Endothelial cell of umbilical vein (primary cell): Measurements from ENCODE around the gene OGDH. TPM values are rescaled to one million over a fixed set of nuclear protein-coding genes. Genes with fewer than 3 reads are reported as not detected.

Source experiments
- BruUV-seq: library from RNA; stranded (reverse); fragments of 400-500 nt; replicated peaks from 2 replicates; lab custom pipeline; 2021; lab: Mats Ljungman, UMichigan
- CTCF ChIA-PET: fragments of 300-600, 350-600 bp; sonication (Branson Sonifier 250); formaldehyde crosslinking; loops from one replicate; lab custom pipeline; 2021; ENCODE audit warnings: antibody characterized with exemption, inconsistent platforms; lab: Charles Lee
- POLR2A ChIA-PET: fragments of 300-600, 350-600 bp; sonication (Branson Sonifier 250); formaldehyde crosslinking; loops from one replicate; lab custom pipeline; 2021; ENCODE audit warnings: antibody characterized with exemption, inconsistent platforms; lab: Charles Lee
- DNase-seq: peaks from one replicate; pipeline ENCODE4 v3.0.0-alpha.2; 2011; ENCODE audit warnings: low read depth, low spot score
- FAIRE-seq: peaks from 2 replicates; lab custom pipeline; 2011; peaks lifted over from hg19 to GRCh38; lab: Jason Lieb, UNC
- H2AFZ ChIP-seq: 2 replicates; pipeline ENCODE4 v1.6.0; 2012; ENCODE audit warnings: low read depth, low read length, control low read depth, inconsistent platforms
- H3K27ac ChIP-seq: 2 replicates; pipeline ENCODE4 v1.5.1; 2011; ENCODE audit warnings: low read depth, mild to moderate bottlenecking, control low read depth, low read length, moderate library complexity; ENCODE audit not compliant: insufficient read depth
- H3K27me3 ChIP-seq, 2 experiments: 2 replicates each; pipeline versions ENCODE4 v1.6.0 to v1.6.1; 2011; ENCODE audit warnings: low read length in 2 of 2, mixed read lengths in 1 of 2; ENCODE audit not compliant: control insufficient read depth in 2 of 2, insufficient read depth in 2 of 2
- H3K36me3 ChIP-seq, 2 experiments: 2 replicates in 1 of 2; 3 replicates in 1 of 2; pipeline ENCODE4 v1.5.1; 2011; ENCODE audit warnings: low read length in 2 of 2, mild to moderate bottlenecking in 1 of 2, moderate library complexity in 1 of 2; ENCODE audit not compliant: control insufficient read depth in 2 of 2, insufficient read depth in 2 of 2; ENCODE audit errors: extremely low read depth in 1 of 2
- H3K4me1 ChIP-seq: 3 replicates; pipeline ENCODE4 v1.5.1; 2011; ENCODE audit warnings: mild to moderate bottlenecking, low read length; ENCODE audit not compliant: control insufficient read depth, insufficient read depth; ENCODE audit errors: extremely low read depth
- H3K4me2 ChIP-seq: 2 replicates; pipeline ENCODE4 v1.6.1; 2011; ENCODE audit warnings: low read length, control low read depth, mixed read lengths; ENCODE audit not compliant: insufficient read depth
- H3K4me3 ChIP-seq, 3 experiments: fragments of 200-600 bp in 1 of 3; sonication (generic), shearing (Covaris generic) in 1 of 3; replicated peaks in 1 of 3; 2 replicates each; pipeline ENCODE4 v1.5.1; 2011 to 2016; ENCODE audit warnings: control low read depth in 3 of 3, low read length in 3 of 3, mild to moderate bottlenecking in 2 of 3, inconsistent platforms in 1 of 3, low read depth in 1 of 3, moderate library complexity in 1 of 3; ENCODE audit not compliant: insufficient read depth in 1 of 3
- H3K79me2 ChIP-seq: 2 replicates; pipeline ENCODE4 v1.6.0; 2012; ENCODE audit warnings: low read length, inconsistent platforms; ENCODE audit not compliant: control insufficient read depth, insufficient read depth
- H3K9ac ChIP-seq: replicated peaks from 2 replicates; pipeline ENCODE3; 2011; ENCODE audit warnings: low read length, control low read depth; ENCODE audit not compliant: insufficient read depth; ENCODE audit errors: extremely low read depth
- H3K9me1 ChIP-seq: replicated peaks from 3 replicates; pipeline ENCODE4 v1.6.0; 2011; ENCODE audit warnings: mild to moderate bottlenecking, low read length; ENCODE audit not compliant: control insufficient read depth, insufficient read depth; ENCODE audit errors: extremely low read depth
- H3K9me3 ChIP-seq: replicated peaks from 2 replicates; pipeline ENCODE4 v1.5.1; 2012; ENCODE audit warnings: low read length, inconsistent platforms; ENCODE audit not compliant: control insufficient read depth, insufficient read depth
- H4K20me1 ChIP-seq: replicated peaks from 2 replicates; pipeline ENCODE3; 2011; ENCODE audit warnings: mild to moderate bottlenecking, low read length; ENCODE audit not compliant: control insufficient read depth, insufficient read depth; ENCODE audit errors: extremely low read depth
- EZH2 ChIP-seq: IDR thresholded peaks from 2 replicates; pipeline ENCODE4 v1.6.1; 2012; ENCODE audit warnings: borderline replicate concordance, low read depth, mild to moderate bottlenecking, moderate library complexity, low read length, inconsistent platforms; ENCODE audit not compliant: severe bottlenecking
- FOS ChIP-seq: IDR thresholded peaks from 2 replicates; pipeline ENCODE4 v1.6.1; 2011; ENCODE audit warnings: mild to moderate bottlenecking, low read length, moderate library complexity, borderline replicate concordance; ENCODE audit not compliant: insufficient read depth
- GATA2 ChIP-seq: IDR thresholded peaks from 2 replicates; pipeline ENCODE4 v1.7.0; 2011; ENCODE audit warnings: low read depth, mild to moderate bottlenecking, moderate library complexity, mixed read lengths, low read length; ENCODE audit not compliant: insufficient read length, insufficient read depth
- JUN ChIP-seq: IDR thresholded peaks from 2 replicates; pipeline ENCODE4 v1.6.1; 2011; ENCODE audit warnings: borderline replicate concordance, low read depth; ENCODE audit not compliant: insufficient read length, insufficient read depth
- MYC ChIP-seq: IDR thresholded peaks from one replicate; pipeline ENCODE4 v1.6.1; 2011; ENCODE audit warnings: mild to moderate bottlenecking, low read depth, low read length
- POLR2A ChIP-seq: IDR thresholded peaks from 2 replicates; pipeline ENCODE4 v1.6.1; 2012; ENCODE audit warnings: low read depth, mild to moderate bottlenecking, control low read depth, low read length
- POLR2AphosphoS5 ChIP-seq: IDR thresholded peaks from 2 replicates; pipeline ENCODE4 v1.6.1; 2012; ENCODE audit warnings: low read depth, mild to moderate bottlenecking, control low read depth, low read length, moderate library complexity; ENCODE audit not compliant: insufficient read depth
- dilution Hi-C: fragments of 300-500 bp; cut with MboI; formaldehyde crosslinking; loops from one replicate; pipeline ENCODE4 v1.15.0; 2019; ENCODE audit warnings: low sequenced_read_pairs; ENCODE audit not compliant: extremely low pct_ligation_motif_present
- intact Hi-C: fragments of 100-400 bp; cut with micrococcal nuclease; formaldehyde crosslinking; loops from one replicate; pipeline ENCODE4 v1.10.0; 2022
- polyA plus RNA-seq, 4 experiments: library from polyadenylated mRNA; depleted of rRNA in 3 of 4; stranded (reverse) in 3 of 4; unstranded in 1 of 4; fragments of >200 nt; gene quantifications; 2 replicates each; pipeline versions ENCODE4 v1.2.1 to v1.2.3, GENCODE V29; 2011 to 2012; ENCODE audit warnings: missing spikeins in 1 of 4
- total RNA-seq: library from RNA; stranded (reverse); gene quantifications from 2 replicates; pipeline ENCODE4 v1.2.3, GENCODE V29; 2021
- TF ChIP-seq, protein P1 (sequence below): IDR thresholded peaks from 2 replicates; pipeline ENCODE4 v1.6.1; 2011; ENCODE audit not compliant: insufficient read depth, insufficient read length
- TF ChIP-seq, protein P2 (sequence below), 2 donors: IDR thresholded peaks; 1 replicate in 1 of 2; 2 replicates in 1 of 2; pipeline ENCODE4 v1.5.1; 2011; ENCODE audit warnings: low read length in 2 of 2, mild to moderate bottlenecking in 2 of 2, moderate library complexity in 2 of 2, control low read depth in 1 of 2, inconsistent platforms in 1 of 2, low read depth in 1 of 2; ENCODE audit not compliant: insufficient read depth in 1 of 2; ENCODE audit errors: extremely low read depth in 1 of 2

The OGDH gene
- total and polyA plus RNA-seq, 2 donors (not counting 3 experiments of a cell fraction or from before 2014, with no cell fraction given) = 88.9 to 92.9 TPM

DNA sequence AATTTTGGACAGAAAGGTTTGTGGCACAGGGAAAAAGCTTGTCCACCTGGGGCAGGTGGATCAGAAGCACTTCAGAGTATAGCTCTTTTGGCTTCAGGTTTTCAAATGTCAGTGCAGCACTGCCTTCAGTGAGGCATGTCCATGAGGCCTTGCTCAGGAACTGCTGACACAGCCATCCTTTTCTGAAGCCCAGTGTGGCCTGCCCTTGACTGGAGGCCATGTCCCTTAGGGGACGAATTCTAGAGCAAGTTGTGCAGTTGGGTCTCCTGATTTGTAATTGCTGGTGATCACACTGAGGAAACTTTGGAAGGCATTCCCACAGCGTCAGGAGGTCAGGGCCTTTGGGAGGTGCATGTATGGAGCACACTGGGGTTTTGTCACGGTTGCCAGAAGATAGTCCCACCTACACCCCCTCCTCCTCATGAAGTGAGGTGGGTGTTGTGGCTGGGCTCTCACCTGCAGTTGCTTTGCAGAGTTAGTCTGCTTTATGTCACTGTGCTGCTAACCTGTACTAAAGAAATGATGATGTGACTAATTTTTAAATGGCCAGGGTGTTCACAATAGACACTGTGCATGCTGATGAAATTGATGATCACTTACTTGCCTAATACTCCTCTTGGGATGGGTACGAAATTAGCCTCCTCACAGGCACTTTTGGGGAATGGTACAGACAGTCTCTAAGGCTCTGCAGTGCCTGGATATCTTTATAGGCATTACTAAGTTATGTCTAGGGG is 41.7 kb downstream of the OGDH start:
- Histone ChIP-seq H4K20me1 (no peaks in the 10 kb centered on the region), H2AFZ (no peak overlapping the region), H3K36me3 (peaks cover 0 to 10% of the 10 kb centered on the region in 2 experiments), H3K4me3 (no peak overlapping the region), H3K9ac (no peak overlapping the region), H3K4me1 (no peaks in the 10 kb centered on the region), H3K79me2 (no peaks in the 10 kb centered on the region), H3K27me3 (no peaks in the 10 kb centered on the region), H3K27ac (no peak overlapping the region), H3K9me1 (no peaks in the 10 kb centered on the region), H3K9me3 (no peaks in the 10 kb centered on the region), H3K4me2 (no peak overlapping the region)
- intact Hi-C loops = no loop called here
- dilution Hi-C loops = no loop called here
- FAIRE-seq = no peak
- no peak for DNase-seq
- CTCF ChIA-PET = no interaction called here
- TF ChIP-seq, protein P1, sequence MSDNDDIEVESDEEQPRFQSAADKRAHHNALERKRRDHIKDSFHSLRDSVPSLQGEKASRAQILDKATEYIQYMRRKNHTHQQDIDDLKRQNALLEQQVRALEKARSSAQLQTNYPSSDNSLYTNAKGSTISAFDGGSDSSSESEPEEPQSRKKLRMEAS = no peak
- no peak for TF ChIP-seq JUN
- TF ChIP-seq POLR2A = no peak
- TF ChIP-seq EZH2 = no peak
- no peak for TF ChIP-seq GATA2
- no peak for TF ChIP-seq FOS
- TF ChIP-seq, protein P2, sequence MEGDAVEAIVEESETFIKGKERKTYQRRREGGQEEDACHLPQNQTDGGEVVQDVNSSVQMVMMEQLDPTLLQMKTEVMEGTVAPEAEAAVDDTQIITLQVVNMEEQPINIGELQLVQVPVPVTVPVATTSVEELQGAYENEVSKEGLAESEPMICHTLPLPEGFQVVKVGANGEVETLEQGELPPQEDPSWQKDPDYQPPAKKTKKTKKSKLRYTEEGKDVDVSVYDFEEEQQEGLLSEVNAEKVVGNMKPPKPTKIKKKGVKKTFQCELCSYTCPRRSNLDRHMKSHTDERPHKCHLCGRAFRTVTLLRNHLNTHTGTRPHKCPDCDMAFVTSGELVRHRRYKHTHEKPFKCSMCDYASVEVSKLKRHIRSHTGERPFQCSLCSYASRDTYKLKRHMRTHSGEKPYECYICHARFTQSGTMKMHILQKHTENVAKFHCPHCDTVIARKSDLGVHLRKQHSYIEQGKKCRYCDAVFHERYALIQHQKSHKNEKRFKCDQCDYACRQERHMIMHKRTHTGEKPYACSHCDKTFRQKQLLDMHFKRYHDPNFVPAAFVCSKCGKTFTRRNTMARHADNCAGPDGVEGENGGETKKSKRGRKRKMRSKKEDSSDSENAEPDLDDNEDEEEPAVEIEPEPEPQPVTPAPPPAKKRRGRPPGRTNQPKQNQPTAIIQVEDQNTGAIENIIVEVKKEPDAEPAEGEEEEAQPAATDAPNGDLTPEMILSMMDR (IDR thresholded peaks at IDR 0.05; ENCODE audit: extremely low read depth in 1 of 2, insufficient read depth in 1 of 2, low read depth in 1 of 2, low read length in 2 of 2) = no peak
- TF ChIP-seq MYC = no peak
- TF ChIP-seq POLR2AphosphoS5 = no peak
- BruUV-seq = no TSS peak
- POLR2A ChIA-PET = no interaction called here
